GM18873 (cell line): ENCODE measurements around the gene THRSP.
"Not testable (repeated sequence)": the region's sequence is repeated elsewhere in the genome, so short reads cannot be mapped to it uniquely, and the experiment has no call there.

ENCODE experiments used
- ATAC-seq: cut with Tn5 transposase; IDR thresholded peaks from one replicate; pipeline ENCODE4 v1.9.1; 2021; ENCODE audit warnings: mild to moderate bottlenecking, moderate library complexity, moderate number of reproducible peaks; ENCODE audit not compliant: unreplicated experiment, low FRiP score

The THRSP gene

GRCh38 chr11:78061921-78062311 lies 1.7 kb upstream of the THRSP start:
- no peak for ATAC-seq

- no peak for ATAC-seq
Measured at GRCh38 chr11:78062671-78063070, 990 bp upstream of the THRSP start.

DNA sequence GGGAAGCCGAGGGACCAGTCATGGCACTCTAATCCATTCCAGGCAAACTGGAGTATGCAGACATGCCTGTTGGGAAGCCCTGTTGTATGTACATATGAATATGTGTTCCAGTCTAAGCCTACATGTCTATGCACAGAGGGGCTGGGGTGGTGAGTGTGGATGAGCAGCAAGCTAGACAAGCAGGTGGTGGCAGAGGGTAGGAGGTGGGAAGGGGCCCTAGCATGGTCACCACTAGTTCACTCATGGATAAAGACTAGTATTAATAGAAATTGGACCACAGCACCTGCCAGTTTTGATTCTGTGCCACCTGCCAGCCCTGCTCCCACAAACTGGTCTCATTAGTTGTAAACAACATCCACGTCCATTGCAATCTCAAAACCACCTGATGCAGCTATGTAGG lies 1.5 kb downstream of the THRSP start:
- ATAC-seq, result no peak

DNA sequence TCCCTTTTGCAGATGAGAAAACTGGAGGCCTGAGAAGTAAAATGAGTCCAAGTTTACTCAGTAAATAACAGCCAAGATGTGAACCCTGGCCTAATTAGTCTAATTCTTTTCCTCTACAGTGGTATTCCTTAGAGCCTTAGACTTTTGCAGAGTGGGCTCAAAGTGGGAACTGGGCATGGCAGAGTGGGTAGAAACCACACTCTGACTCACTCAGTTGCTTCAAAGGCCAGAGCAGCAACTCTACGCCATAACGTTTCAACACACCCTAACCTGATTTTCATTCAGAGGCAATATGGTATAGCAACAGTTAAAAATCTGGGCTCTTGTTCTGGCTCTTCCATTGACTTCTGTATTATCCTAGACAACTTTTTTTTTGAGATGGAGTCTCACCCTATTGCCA lies 2.8 kb downstream of the THRSP start:
- no peak for ATAC-seq

GRCh38 chr11:78067704-78068103 lies 4.0 kb downstream of the THRSP start:
- no peak for ATAC-seq

DNA sequence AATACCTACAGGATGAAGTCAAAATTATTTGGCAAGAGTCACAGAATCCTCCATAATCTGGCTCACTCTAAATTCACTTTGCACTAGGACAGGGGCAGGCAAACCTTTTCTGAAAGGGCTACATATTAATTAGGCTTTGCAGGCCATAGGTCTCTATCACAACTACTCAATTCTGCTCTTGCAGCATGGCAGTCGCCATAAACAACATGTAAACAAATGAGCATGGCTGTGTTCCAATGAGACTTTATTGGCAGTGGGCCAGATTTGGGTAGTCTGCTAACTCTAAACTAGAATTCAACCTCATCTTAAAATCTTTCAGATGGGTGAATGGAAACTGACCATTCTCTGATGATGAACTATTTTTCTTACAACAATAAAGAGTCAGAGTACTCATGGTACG lies 5.8 kb downstream of the THRSP start:
- ATAC-seq, result no peak

GRCh38 chr11:78070621-78071020 lies 7.0 kb downstream of the THRSP start:
- no peak for ATAC-seq

- ATAC-seq, result no peak
Measured at GRCh38 chr11:78071717-78072116, 8.1 kb downstream of the THRSP start.

DNA sequence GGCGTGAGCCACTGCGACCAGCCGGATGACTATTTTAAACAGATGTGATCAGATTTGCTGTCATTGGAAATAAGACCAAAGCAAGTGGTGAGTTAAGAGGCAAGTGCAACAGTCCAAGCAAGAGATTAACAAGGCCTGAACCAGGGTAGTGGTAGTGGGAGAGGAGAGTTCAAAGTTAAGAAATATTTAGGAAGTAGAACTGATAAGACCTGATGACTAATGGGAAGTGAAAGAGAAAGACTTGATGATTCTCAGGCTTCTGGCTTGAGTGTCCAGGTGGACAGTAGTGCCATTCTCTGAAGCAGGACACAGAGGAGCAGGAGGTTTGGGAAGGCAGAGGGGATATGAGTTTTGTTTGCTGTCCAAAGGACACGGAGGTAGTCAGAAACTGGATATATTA lies 8.8 kb downstream of the THRSP start:
- no peak for ATAC-seq

GRCh38 chr11:78074756-78075155 lies 11.1 kb downstream of the THRSP start:
- no peak for ATAC-seq

- no peak for ATAC-seq
Measured at GRCh38 chr11:78076733-78077403, 13.2 kb downstream of the THRSP start.

DNA sequence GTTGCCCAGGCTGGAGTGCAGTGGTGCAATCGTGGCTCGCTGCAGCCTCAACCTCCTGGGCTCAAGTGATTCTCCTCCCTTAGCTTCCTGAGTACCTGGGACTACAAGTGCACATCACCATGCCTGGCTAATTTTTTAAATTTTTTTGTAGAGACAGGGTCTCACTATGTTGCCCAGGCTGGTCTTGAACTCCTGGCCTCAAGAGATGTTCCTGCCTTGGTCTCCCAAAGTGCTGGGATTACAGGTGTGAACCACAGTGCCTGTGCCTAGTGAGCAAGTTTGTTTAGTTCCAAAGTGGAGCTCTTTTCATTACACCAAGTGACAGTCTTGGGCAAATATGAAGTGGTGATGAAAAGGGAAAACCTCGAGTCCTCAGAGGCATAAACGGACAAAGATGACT lies 13.9 kb downstream of the THRSP start:
- ATAC-seq, result not testable (repeated sequence)

DNA sequence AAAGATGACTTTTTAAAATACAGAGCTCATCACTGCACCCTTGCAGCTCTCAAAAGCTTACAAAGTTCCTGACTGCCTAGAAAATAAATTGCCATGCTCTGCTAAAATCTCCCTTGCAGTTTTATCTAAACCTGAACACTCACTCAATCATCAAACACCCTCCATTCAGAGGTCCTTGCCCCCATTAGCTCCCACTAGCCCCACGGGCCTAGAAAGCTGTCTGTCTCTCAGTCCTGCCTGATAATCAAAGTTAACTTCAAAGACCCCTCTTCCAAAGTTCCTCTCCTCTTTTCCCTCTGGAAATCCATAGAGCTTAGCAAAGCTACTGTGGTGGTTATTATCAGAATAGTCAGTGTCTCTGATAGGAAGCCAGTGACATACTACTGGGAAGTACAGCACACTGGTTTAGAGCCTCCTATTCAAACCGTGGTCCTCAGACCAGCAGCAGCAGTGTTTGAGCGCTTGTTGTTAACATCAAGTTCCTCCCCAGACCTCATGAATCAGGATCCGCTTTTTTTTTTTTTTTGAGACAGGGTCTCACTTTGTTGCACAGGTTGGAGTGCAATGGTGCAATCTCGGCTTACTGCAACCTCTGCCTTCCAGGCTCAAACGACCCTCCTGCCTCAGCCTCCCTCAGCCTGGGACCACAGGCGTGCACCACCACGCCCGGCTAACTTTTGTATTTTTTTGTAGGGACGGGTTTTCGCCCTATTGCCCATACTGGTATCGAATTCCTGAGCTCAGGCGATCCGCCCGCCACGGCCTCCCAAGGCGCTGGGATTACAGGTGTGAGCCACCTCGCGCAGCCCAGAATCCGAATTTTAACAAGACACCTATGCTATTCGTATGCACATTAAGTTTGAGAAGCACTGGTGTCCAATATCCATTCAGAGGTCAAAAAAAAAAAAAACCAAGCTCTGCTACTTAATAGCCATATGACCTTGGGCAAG lies 14.8 kb downstream of the THRSP start:
- no peak for ATAC-seq

GRCh38 chr11:78079232-78080083 lies 15.8 kb downstream of the THRSP start, which contains the start of gene NDUFC2:
Gene NDUFC2 (minus strand): TSS chr11:78079862. CDS start chr11:78079744, 118 bp downstream.
- peak; percentile 61 for ATAC-seq

- no peak for ATAC-seq
Measured at GRCh38 chr11:78080084-78080817, 16.6 kb downstream of the THRSP start.

- no peak for ATAC-seq
Measured at GRCh38 chr11:78080818-78081495, 17.3 kb downstream of the THRSP start.

DNA sequence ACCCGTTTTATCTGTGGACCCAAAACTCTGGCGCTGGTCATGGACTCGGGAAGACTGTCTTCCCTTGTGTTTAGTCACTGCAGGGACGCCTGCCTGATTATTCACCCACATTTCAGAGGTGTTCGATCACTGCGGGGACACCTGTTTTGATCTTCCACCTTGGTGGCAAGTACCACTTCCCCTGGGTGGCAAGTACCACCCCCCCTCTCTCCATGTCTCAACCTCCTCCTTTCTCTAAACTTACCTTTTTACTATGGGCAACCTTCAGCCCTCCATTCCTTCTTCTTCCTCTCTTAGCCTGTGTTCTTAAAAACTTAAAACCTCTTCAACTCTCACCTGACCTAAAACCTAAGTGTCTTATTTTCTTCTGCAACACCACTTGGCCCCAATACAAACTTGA lies 17.9 kb downstream of the THRSP start:
- no peak for ATAC-seq

- no peak for ATAC-seq
Measured at GRCh38 chr11:78082146-78082545, 18.5 kb downstream of the THRSP start.

- ATAC-seq, result no peak
Measured at GRCh38 chr11:78083021-78083420, 19.4 kb downstream of the THRSP start.
